Nephron progenitor cell (in vitro differentiated cells): ENCODE data around the gene GP1BB.

ENCODE experiments used
- DNase-seq: peaks from one replicate; pipeline ENCODE4 v3.0.0; 2021
- H3K27ac Mint-ChIP-seq: 2 replicates; pipeline ENCODE4 v1.8.0; 2021; ENCODE audit warnings: mild to moderate bottlenecking, moderate library complexity, mixed read lengths
- H3K27me3 Mint-ChIP-seq: 2 replicates; pipeline ENCODE4 v1.8.0; 2021; ENCODE audit warnings: mild to moderate bottlenecking, low read depth, mixed read lengths; ENCODE audit not compliant: poor library complexity
- H3K36me3 Mint-ChIP-seq: 2 replicates; pipeline ENCODE4 v1.8.0; 2021; ENCODE audit warnings: low read depth, mixed read lengths
- H3K4me1 Mint-ChIP-seq: 2 replicates; pipeline ENCODE4 v1.8.0; 2021; ENCODE audit warnings: mixed read lengths
- H3K4me3 Mint-ChIP-seq: 2 replicates; pipeline ENCODE4 v1.8.0; 2021; ENCODE audit warnings: mild to moderate bottlenecking, moderate library complexity, mixed read lengths
- H3K9me3 Mint-ChIP-seq: 2 replicates; pipeline ENCODE4 v1.8.0; 2021; ENCODE audit warnings: mild to moderate bottlenecking, moderate library complexity, mixed read lengths
- TF ChIP-seq, protein P1 (sequence below): fragments of 200-600 bp; sonication (generic); IDR thresholded peaks from 2 replicates; pipeline ENCODE4 v1.5.0; 2021; ENCODE audit warnings: antibody characterized with exemption

Gene GP1BB

GRCh38 chr22:19710769-19711106 is 12.6 kb upstream of the GP1BB start:
- Mint-ChIP-seq H3K27me3 (peaks cover 55% of the 10 kb centered on the region), H3K9me3 (no peaks in the 10 kb centered on the region), H3K4me1 (peaks cover 6% of the 10 kb centered on the region), H3K36me3 (no peaks in the 10 kb centered on the region), H3K27ac (no peak overlapping the region), H3K4me3 (no peak overlapping the region)
- DNase-seq = no peak
- TF ChIP-seq, protein P1, sequence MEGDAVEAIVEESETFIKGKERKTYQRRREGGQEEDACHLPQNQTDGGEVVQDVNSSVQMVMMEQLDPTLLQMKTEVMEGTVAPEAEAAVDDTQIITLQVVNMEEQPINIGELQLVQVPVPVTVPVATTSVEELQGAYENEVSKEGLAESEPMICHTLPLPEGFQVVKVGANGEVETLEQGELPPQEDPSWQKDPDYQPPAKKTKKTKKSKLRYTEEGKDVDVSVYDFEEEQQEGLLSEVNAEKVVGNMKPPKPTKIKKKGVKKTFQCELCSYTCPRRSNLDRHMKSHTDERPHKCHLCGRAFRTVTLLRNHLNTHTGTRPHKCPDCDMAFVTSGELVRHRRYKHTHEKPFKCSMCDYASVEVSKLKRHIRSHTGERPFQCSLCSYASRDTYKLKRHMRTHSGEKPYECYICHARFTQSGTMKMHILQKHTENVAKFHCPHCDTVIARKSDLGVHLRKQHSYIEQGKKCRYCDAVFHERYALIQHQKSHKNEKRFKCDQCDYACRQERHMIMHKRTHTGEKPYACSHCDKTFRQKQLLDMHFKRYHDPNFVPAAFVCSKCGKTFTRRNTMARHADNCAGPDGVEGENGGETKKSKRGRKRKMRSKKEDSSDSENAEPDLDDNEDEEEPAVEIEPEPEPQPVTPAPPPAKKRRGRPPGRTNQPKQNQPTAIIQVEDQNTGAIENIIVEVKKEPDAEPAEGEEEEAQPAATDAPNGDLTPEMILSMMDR = no peak

DNA sequence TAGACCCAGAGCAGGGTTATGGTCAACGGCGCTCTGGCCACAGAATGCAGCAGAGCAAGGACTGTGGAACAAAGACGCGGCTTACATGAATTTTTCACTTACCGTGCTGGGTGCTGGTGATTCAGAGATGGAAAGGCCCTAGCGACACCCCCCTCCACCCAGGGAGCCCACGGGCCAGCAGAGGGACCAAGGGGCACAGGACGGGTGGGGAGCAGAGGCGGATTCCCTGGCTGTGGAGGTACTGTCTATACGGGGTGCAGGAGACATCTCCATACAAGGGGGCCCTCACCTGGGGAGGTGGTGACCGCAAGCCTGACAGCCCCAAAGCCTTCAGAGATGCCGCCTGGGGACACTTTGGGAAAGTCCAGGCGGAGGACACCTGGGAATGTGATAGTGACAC is 10.1 kb upstream of the GP1BB start:
- H3K4me1 Mint-ChIP-seq = peaks cover 10% of the 10 kb centered on the region
- peak overlapping the region; percentile 80 for H3K4me3 Mint-ChIP-seq
- H3K27me3 Mint-ChIP-seq = peaks cover 67% of the 10 kb centered on the region
- no peak for DNase-seq
- TF ChIP-seq, protein P1 = no peak
- H3K9me3 Mint-ChIP-seq = no peaks in the 10 kb centered on the region
- H3K36me3 Mint-ChIP-seq = no peaks in the 10 kb centered on the region
- H3K27ac Mint-ChIP-seq = no peak overlapping the region

- peaks cover 10% of the 10 kb centered on the region for H3K4me1 Mint-ChIP-seq
- H3K4me3 Mint-ChIP-seq = peak overlapping the region; percentile 80
- H3K9me3 Mint-ChIP-seq = no peaks in the 10 kb centered on the region
- H3K36me3 Mint-ChIP-seq = no peaks in the 10 kb centered on the region
- peak; percentile 64 for DNase-seq
- H3K27ac Mint-ChIP-seq = no peak overlapping the region
- H3K27me3 Mint-ChIP-seq = peaks cover 67% of the 10 kb centered on the region
- TF ChIP-seq, protein P1 = no peak
Measured at GRCh38 chr22:19713650-19714311, 9.6 kb upstream of the GP1BB start.

DNA sequence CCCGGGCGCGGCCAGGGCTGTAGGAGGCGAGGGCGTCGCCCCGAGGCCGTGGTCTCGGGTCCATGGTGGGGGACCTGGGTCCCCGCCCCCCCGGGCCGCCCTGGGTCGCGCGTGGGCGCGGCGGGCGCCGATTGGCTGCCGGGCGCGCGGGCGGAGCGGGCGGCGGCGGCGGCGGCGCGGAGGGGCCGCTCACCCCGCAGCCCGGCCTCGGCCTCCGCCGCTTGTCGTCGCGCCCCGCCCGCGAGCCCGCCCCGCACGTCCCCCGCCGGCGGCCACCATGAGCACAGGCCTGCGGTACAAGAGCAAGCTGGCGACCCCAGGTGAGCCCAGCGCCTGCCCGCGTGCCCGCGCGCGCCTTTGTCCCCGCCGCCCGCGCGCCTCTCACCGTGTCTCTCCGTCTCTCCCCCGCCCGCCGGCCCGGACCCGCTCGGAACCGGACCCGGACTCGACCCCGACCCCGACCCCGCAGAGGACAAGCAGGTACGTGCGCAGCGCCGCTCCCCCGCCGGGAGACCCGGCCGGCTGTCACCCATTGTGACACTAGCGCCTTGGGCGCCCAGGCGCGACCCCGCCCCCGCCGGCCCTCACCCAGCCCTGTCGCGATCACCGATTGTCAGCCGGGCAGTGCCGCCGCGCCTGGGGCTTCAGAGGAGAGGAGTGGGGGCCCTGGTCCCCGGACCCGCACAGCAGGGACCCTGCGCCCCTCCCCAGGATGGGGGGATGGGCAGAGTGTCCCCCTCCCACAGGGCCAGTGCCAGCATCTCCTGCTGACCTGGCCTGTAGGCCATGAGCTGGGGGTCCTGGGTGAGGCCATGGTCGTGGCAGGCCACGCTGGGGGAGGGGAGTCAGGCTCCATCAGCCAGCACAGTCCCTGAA is 8.8 kb upstream of the GP1BB start, which contains the start of gene SEPTIN5:
TSS of gene SEPTIN5 (plus strand) at position 192 of the 876 bp plus-strand sequence. CDS start at position 278, 86 bp downstream.
- Mint-ChIP-seq H3K27ac (no peak within 1 kb of the TSS), H3K27me3 (peaks cover 66% of the 10 kb centered on the region), H3K4me3 (peak within 1 kb of the TSS; percentile 80), H3K9me3 (no peaks in the 10 kb centered on the region), H3K4me1 (peaks cover 15% of the 10 kb centered on the region), H3K36me3 (no peaks in the 10 kb centered on the region)
- DNase-seq = peak; percentile 59
- TF ChIP-seq, protein P1 = no peak

DNA sequence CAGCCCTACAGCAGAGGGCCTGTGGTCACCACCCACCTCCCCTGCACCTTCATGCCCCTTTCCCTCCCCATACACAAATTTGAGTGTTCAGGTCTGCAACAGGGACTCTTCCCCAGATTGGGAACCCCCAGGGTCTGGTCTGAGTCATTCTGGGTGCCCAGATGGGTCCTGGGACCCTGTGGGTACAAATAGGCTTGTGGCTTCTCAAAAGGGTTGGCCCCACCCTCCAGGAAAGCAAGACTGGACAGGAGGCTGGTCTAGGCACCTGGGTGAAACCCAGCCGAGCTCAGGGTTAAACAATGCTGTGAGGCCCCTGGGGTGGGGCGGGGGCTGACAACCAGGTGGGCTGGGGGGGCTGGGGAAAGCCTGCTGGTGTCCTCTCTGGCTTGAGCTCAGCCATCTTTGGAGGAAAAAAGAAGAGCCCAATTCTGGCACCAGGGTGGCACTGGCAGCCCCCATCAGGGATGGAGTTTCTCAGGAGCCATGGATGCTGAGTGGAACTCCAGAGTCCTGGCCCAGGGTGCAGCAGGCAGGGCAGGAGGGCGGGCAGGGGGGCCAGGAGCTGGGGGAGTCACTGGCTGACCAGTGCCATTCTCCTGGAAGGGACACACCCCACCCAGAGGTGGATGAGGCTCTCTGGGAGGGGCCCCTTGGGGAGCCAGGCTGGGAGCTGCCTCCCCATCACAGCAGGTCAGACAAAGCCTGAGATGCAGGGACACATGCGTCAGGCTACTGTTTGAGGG is 8.0 kb upstream of the GP1BB start:
- DNase-seq = peak; percentile 4
- peaks cover 7% of the 10 kb centered on the region for H3K36me3 Mint-ChIP-seq
- H3K27me3 Mint-ChIP-seq = peaks cover 69% of the 10 kb centered on the region
- TF ChIP-seq, protein P1 = no peak
- H3K4me1 Mint-ChIP-seq = peaks cover 16% of the 10 kb centered on the region
- no peak overlapping the region for H3K27ac Mint-ChIP-seq
- H3K4me3 Mint-ChIP-seq = peak overlapping the region; percentile 75
- peaks cover 2% of the 10 kb centered on the region for H3K9me3 Mint-ChIP-seq
